Keratinocyte (primary cell): Measurements from ENCODE around the gene RPL14. TPM values are rescaled to one million over a fixed set of nuclear protein-coding genes. Genes with fewer than 3 reads are reported as not detected.

Source experiments
- DNase-seq: peaks from one replicate; pipeline ENCODE4 v3.0.0-alpha.2; 2011; ENCODE audit warnings: low read depth, missing footprints, low spot score
- FAIRE-seq: peaks from 2 replicates; lab custom pipeline; 2011; peaks lifted over from hg19 to GRCh38; lab: Jason Lieb, UNC
- H2AFZ ChIP-seq: 2 replicates; pipeline ENCODE4 v1.6.0; 2012; ENCODE audit warnings: low read length, control low read depth, inconsistent platforms; ENCODE audit not compliant: control insufficient read depth
- H3K27ac ChIP-seq: 2 replicates; pipeline ENCODE4 v1.5.1; 2011; ENCODE audit warnings: low read length; ENCODE audit not compliant: control insufficient read depth, insufficient read depth
- H3K27me3 ChIP-seq: 3 replicates; pipeline ENCODE4 v1.6.0; 2011; ENCODE audit warnings: low read length; ENCODE audit not compliant: control insufficient read depth, insufficient read depth; ENCODE audit errors: extremely low read depth
- H3K36me3 ChIP-seq, 2 experiments: 2 replicates in 1 of 2; 3 replicates in 1 of 2; pipeline ENCODE4 v1.5.1; 2011; ENCODE audit warnings: low read length in 2 of 2, mild to moderate bottlenecking in 1 of 2; ENCODE audit not compliant: control insufficient read depth in 2 of 2, insufficient read depth in 2 of 2; ENCODE audit errors: extremely low read depth in 1 of 2
- H3K4me1 ChIP-seq: 3 replicates; pipeline ENCODE4 v1.5.1; 2011; ENCODE audit warnings: low read length; ENCODE audit not compliant: control insufficient read depth, insufficient read depth; ENCODE audit errors: extremely low read depth
- H3K4me2 ChIP-seq: 3 replicates; pipeline ENCODE4 v1.6.0; 2011; ENCODE audit warnings: low read depth, low read length; ENCODE audit not compliant: control insufficient read depth, insufficient read depth; ENCODE audit errors: extremely low read depth
- H3K4me3 ChIP-seq, 3 experiments: fragments of 200-600 bp in 1 of 3; sonication (generic) in 1 of 3; 2 replicates in 2 of 3; 3 replicates in 1 of 3; pipeline ENCODE4 v1.5.1; 2011 to 2016; ENCODE audit warnings: low read length in 3 of 3, mild to moderate bottlenecking in 3 of 3, control low read depth in 2 of 3, inconsistent platforms in 1 of 3, low read depth in 1 of 3, mixed read lengths in 1 of 3, mixed run types in 1 of 3, moderate library complexity in 1 of 3; ENCODE audit not compliant: control insufficient read depth in 2 of 3, insufficient read depth in 2 of 3; ENCODE audit errors: extremely low read depth in 1 of 3
- H3K79me2 ChIP-seq: 2 replicates; pipeline ENCODE4 v1.6.0; 2012; ENCODE audit warnings: low read length; ENCODE audit not compliant: control insufficient read depth, insufficient read depth
- H3K9ac ChIP-seq: 3 replicates; pipeline ENCODE4 v1.6.0; 2011; ENCODE audit warnings: low read length; ENCODE audit not compliant: control insufficient read depth, insufficient read depth; ENCODE audit errors: extremely low read depth
- H3K9me1 ChIP-seq: 3 replicates; pipeline ENCODE4 v1.6.0; 2011; ENCODE audit warnings: low read length; ENCODE audit not compliant: control insufficient read depth, insufficient read depth; ENCODE audit errors: extremely low read depth
- H3K9me3 ChIP-seq: 2 replicates; pipeline ENCODE4 v1.5.1; 2012; ENCODE audit warnings: low read depth, low read length; ENCODE audit not compliant: control insufficient read depth
- H4K20me1 ChIP-seq: 3 replicates; pipeline ENCODE4 v1.6.0; 2011; ENCODE audit warnings: low read length; ENCODE audit not compliant: control insufficient read depth, insufficient read depth; ENCODE audit errors: extremely low read depth
- EZH2 ChIP-seq: IDR thresholded peaks from one replicate; pipeline ENCODE4 v1.6.1; 2012; ENCODE audit warnings: inconsistent platforms, mild to moderate bottlenecking, low read length, moderate library complexity
- dilution Hi-C: fragments of 300-500 bp; cut with MboI; formaldehyde crosslinking; loops from one replicate; pipeline ENCODE4 v1.7.0; 2020; ENCODE audit warnings: low sequenced_read_pairs; ENCODE audit not compliant: extremely low pct_ligation_motif_present
- polyA plus RNA-seq, 5 experiments: library from polyadenylated mRNA; depleted of rRNA in 3 of 5; stranded (reverse) in 3 of 5; stranded (forward) in 1 of 5; unstranded in 1 of 5; fragments of >200 nt; gene quantifications; 1 replicate in 1 of 5; 2 replicates in 3 of 5; 3 replicates in 1 of 5; pipeline versions ENCODE4 v1.2.1 to v1.2.3, GENCODE V29; 2011 to 2012; ENCODE audit warnings: missing spikeins in 2 of 5, low read depth in 1 of 5, low replicate concordance in 1 of 5
- TF ChIP-seq, protein P1 (sequence below), 3 experiments: IDR thresholded peaks in 1 of 3; conservative IDR thresholded peaks in 1 of 3; optimal IDR thresholded peaks in 1 of 3; 2 replicates in 2 of 3; 3 replicates in 1 of 3; pipeline versions ENCODE3 to v1.5.1; 2011; ENCODE audit warnings: low read length in 3 of 3, mild to moderate bottlenecking in 3 of 3, moderate library complexity in 2 of 3, control low read depth in 1 of 3, inconsistent platforms in 1 of 3; ENCODE audit not compliant: insufficient read depth in 2 of 3; ENCODE audit errors: extremely low read depth in 1 of 3

Gene RPL14
- polyA plus RNA-seq, 1 donor (not counting 4 experiments of a cell fraction or from before 2014, with no cell fraction given), result 585 TPM

DNA sequence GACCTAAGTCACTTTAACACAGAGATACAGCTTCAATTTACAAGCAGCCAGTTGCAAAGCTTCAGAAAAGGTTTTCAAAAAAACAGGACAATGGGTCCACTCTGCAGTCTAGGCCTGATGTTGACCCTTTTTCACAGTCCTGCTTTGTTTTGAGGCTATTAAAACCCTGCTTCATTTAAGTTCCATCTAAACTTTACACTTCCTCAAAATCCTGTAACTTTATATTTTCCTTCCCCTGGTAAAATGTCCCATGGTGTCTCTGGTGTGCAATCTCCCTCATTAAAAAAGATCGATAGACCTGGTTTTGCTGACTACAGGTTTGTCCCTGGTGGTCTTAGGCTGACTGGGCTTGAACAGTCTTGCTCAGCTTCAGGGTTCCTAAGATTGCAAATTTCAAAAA, 5.1 kb upstream of the RPL14 start:
- TF ChIP-seq, protein P1, sequence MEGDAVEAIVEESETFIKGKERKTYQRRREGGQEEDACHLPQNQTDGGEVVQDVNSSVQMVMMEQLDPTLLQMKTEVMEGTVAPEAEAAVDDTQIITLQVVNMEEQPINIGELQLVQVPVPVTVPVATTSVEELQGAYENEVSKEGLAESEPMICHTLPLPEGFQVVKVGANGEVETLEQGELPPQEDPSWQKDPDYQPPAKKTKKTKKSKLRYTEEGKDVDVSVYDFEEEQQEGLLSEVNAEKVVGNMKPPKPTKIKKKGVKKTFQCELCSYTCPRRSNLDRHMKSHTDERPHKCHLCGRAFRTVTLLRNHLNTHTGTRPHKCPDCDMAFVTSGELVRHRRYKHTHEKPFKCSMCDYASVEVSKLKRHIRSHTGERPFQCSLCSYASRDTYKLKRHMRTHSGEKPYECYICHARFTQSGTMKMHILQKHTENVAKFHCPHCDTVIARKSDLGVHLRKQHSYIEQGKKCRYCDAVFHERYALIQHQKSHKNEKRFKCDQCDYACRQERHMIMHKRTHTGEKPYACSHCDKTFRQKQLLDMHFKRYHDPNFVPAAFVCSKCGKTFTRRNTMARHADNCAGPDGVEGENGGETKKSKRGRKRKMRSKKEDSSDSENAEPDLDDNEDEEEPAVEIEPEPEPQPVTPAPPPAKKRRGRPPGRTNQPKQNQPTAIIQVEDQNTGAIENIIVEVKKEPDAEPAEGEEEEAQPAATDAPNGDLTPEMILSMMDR (optimal IDR thresholded peaks at IDR 0.05 in 1 of 3, IDR thresholded peaks at IDR 0.05 in 1 of 3, conservative IDR thresholded peaks at IDR 0.05 in 1 of 3; ENCODE audit: extremely low read depth in 1 of 3, insufficient read depth in 2 of 3, low read length in 3 of 3), result no peak
- no peak for TF ChIP-seq EZH2
- no peak for DNase-seq
- no peaks in the 10 kb centered on the region for H3K9me3 ChIP-seq
- no peaks in the 10 kb centered on the region for H3K79me2 ChIP-seq
- no peaks in the 10 kb centered on the region for H3K9me1 ChIP-seq
- H4K20me1 ChIP-seq, result no peaks in the 10 kb centered on the region
- H3K4me1 ChIP-seq, result peaks cover 17% of the 10 kb centered on the region
- no peak overlapping the region for H2AFZ ChIP-seq
- peak overlapping the region; percentile 91 for H3K27ac ChIP-seq
- no peak for FAIRE-seq
- dilution Hi-C loops, result no loop called here
- peak overlapping the region; percentile 70 for H3K4me2 ChIP-seq
- no peaks in the 10 kb centered on the region for H3K36me3 ChIP-seq
- H3K9ac ChIP-seq, result peak overlapping the region; percentile 93
- H3K4me3 ChIP-seq, result peak overlapping the region in 2 of 3 experiments; percentile 80 to 87
- no peaks in the 10 kb centered on the region for H3K27me3 ChIP-seq

DNA sequence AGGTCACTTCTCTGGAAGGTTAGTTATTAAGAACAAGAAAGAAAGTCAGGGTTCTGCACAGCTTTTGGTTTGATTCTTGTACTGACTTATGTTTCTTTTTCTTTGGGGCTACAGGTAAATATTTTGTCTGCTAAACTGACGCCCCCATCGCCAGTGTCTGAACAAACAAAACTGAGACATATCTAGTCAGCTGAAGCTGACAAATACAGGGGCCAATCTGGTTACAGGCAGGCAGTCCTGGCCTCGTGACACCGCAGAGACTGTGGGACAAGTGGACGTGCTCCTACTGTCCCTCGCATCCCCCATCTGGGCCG, 4.6 kb upstream of the RPL14 start:
- Histone ChIP-seq H3K9me1 (no peaks in the 10 kb centered on the region), H3K4me2 (peak overlapping the region; percentile 70), H4K20me1 (no peaks in the 10 kb centered on the region), H3K4me1 (peaks cover 17% of the 10 kb centered on the region), H3K4me3 (peak overlapping the region; percentile 74 to 87 (median 80)), H3K9ac (peak overlapping the region; percentile 93), H3K79me2 (peaks cover 4% of the 10 kb centered on the region), H3K36me3 (no peaks in the 10 kb centered on the region), H3K27me3 (no peaks in the 10 kb centered on the region), H3K9me3 (no peaks in the 10 kb centered on the region), H3K27ac (peak overlapping the region; percentile 91), H2AFZ (peak overlapping the region; percentile 99)
- DNase-seq, result no peak
- TF ChIP-seq, protein P1 (optimal IDR thresholded peaks at IDR 0.05 in 1 of 3, IDR thresholded peaks at IDR 0.05 in 1 of 3, conservative IDR thresholded peaks at IDR 0.05 in 1 of 3; ENCODE audit: extremely low read depth in 1 of 3, insufficient read depth in 2 of 3, low read length in 3 of 3), result no peak
- TF ChIP-seq EZH2, result no peak
- dilution Hi-C loops, result no loop called here
- no peak for FAIRE-seq
